Panc1 (cell line): ENCODE results near the gene MAML3. TPM values are rescaled to one million over a fixed set of nuclear protein-coding genes. Genes with fewer than 3 reads are reported as not detected.

ENCODE experiments used
- ATAC-seq: fragments of 200-7000 bp; cut with Tn5 transposase; 2 replicates; pipeline ENCODE4 v1.9.1; 2020; ENCODE audit warnings: mild to moderate bottlenecking, moderate library complexity
- BruUV-seq: library from RNA; stranded (reverse); fragments of 400-500 nt; replicated peaks from 2 replicates; lab custom pipeline; 2021; lab: Mats Ljungman, UMichigan
- CTCF ChIA-PET: fragments of 300-600 bp; sonication (Branson Sonifier 250); formaldehyde crosslinking; loops from one replicate; lab custom pipeline; 2022; ENCODE audit warnings: antibody characterized with exemption; lab: Charles Lee
- POLR2A ChIA-PET: fragments of 300-600 bp; sonication (Branson Sonifier 250); formaldehyde crosslinking; loops from one replicate; lab custom pipeline; 2022; ENCODE audit warnings: antibody characterized with exemption; lab: Charles Lee
- DNase-seq: peaks from one replicate; pipeline ENCODE4 v3.0.0-alpha.2; 2010; ENCODE audit warnings: low read depth, low spot score
- H3K27ac ChIP-seq: 2 replicates; pipeline ENCODE4 v1.5.1; 2011; ENCODE audit warnings: mild to moderate bottlenecking, low read length, inconsistent platforms
- H3K27me3 ChIP-seq: fragments of 200-500 bp; sonication (Bioruptor generic); 2 replicates; pipeline ENCODE4 v1.6.0; 2014; ENCODE audit warnings: low read length, inconsistent platforms; ENCODE audit not compliant: control insufficient read depth, insufficient read depth
- H3K36me3 ChIP-seq: fragments of 200-500 bp; sonication (Bioruptor generic); 2 replicates; pipeline ENCODE4 v1.5.1; 2014; ENCODE audit warnings: inconsistent platforms, mild to moderate bottlenecking, low read length, moderate library complexity; ENCODE audit not compliant: control insufficient read depth, insufficient read depth
- H3K4me1 ChIP-seq: 2 replicates; pipeline ENCODE4 v1.5.1; 2011; ENCODE audit warnings: inconsistent platforms, mild to moderate bottlenecking, low read length, moderate library complexity; ENCODE audit not compliant: control insufficient read depth, insufficient read depth
- H3K4me3 ChIP-seq, 2 experiments: 2 replicates each; pipeline ENCODE4 v1.5.1; 2011 to 2012; ENCODE audit warnings: low read depth in 2 of 2, low read length in 2 of 2, mild to moderate bottlenecking in 2 of 2, inconsistent platforms in 1 of 2, moderate library complexity in 1 of 2
- H3K9me3 ChIP-seq: fragments of 200-500 bp; sonication (Bioruptor generic); 2 replicates; pipeline ENCODE4 v1.5.1; 2014; ENCODE audit warnings: low read depth, mild to moderate bottlenecking, inconsistent platforms, low read length, moderate library complexity; ENCODE audit not compliant: control insufficient read depth, insufficient read depth
- CTCF ChIP-seq: fragments of 450-650 bp; IDR thresholded peaks from 2 replicates; pipeline ENCODE4 v1.5.1; 2017; ENCODE audit warnings: mild to moderate bottlenecking
- POLR2AphosphoS5 ChIP-seq: IDR thresholded peaks from 2 replicates; pipeline ENCODE4 v1.6.1; 2012; ENCODE audit warnings: mild to moderate bottlenecking, low read depth, low read length, moderate library complexity
- REST ChIP-seq, 2 experiments: IDR thresholded peaks; 2 replicates each; pipeline ENCODE4 v1.6.1; 2011 to 2012; ENCODE audit warnings: low read depth in 2 of 2, control low read depth in 1 of 2, low read length in 1 of 2, mild to moderate bottlenecking in 1 of 2, moderate library complexity in 1 of 2; ENCODE audit not compliant: insufficient read depth in 1 of 2
- SIN3A ChIP-seq: IDR thresholded peaks from 2 replicates; pipeline ENCODE4 v1.6.1; 2012; ENCODE audit warnings: low read depth, mild to moderate bottlenecking, low read length, moderate library complexity, borderline replicate concordance; ENCODE audit not compliant: insufficient read depth
- TCF7L2 ChIP-seq: IDR thresholded peaks from 2 replicates; pipeline ENCODE4 v1.6.1; 2011; ENCODE audit warnings: mild to moderate bottlenecking, low read depth, low read length, inconsistent platforms
- in situ Hi-C: cut with HindIII; loops from 2 replicates; pipeline ENCODE4 v1.10.0; 2016; ENCODE audit warnings: low sequenced_read_pairs, low pct_unique_long_range_greater_than_20kb
- intact Hi-C: fragments of 100-400 bp; cut with micrococcal nuclease; formaldehyde crosslinking; loops from one replicate; pipeline ENCODE4 v1.10.0; 2022; ENCODE audit not compliant: unreplicated experiment
- total RNA-seq: library from RNA; stranded (reverse); gene quantifications from one replicate; pipeline ENCODE4 v1.2.1, GENCODE V29; 2021; ENCODE audit not compliant: unreplicated experiment

MAML3 gene
- total RNA-seq, 1 experiment from 2014 or later = 7.7 TPM

- Histone ChIP-seq H3K4me3 (peak overlapping the region; percentile 9 to 47; a peak in 3 of 4 replicates), H3K27me3 (no peaks in the 10 kb centered on the region), H3K4me1 (peaks cover 51% of the 10 kb centered on the region), H3K9me3 (no peaks in the 10 kb centered on the region), H3K36me3 (no peaks in the 10 kb centered on the region), H3K27ac (peak overlapping the region; percentile 96)
- intact Hi-C loops (loop anchor here (5.0 to 10.0 kb wide), 2 partner anchors 55 to 157 kb away; partner anchors contain the start of gene MAML3), in situ Hi-C loops (no loop called here)
- ChIA-PET CTCF (interaction anchor here (0.6 kb wide), 1 partner anchor 367 kb away, joined by 6 read pairs; no protein-coding TSS in a partner anchor), POLR2A (interaction anchor here (0.7 to 1.3 kb wide), 3 partner anchors 15 to 51 kb away, joined by 4 to 8 read pairs (median 4); no protein-coding TSS in a partner anchor)
- no peak for ATAC-seq
- no TSS peak for BruUV-seq
- DNase-seq = no peak
- no peak for TF ChIP-seq SIN3A
- no peak for TF ChIP-seq POLR2AphosphoS5
Observed at GRCh38 chr4:140097572-140097971, 56.4 kb downstream of the MAML3 start.

GRCh38 chr4:140096921-140097320 is 57.1 kb downstream of the MAML3 start:
- TF ChIP-seq CTCF (no peak), SIN3A (no peak), TCF7L2 (no peak), POLR2AphosphoS5 (no peak), REST (IDR thresholded peaks at IDR 0.05; ENCODE audit: insufficient read depth in 1 of 2, low read depth in 2 of 2, low read length in 1 of 2) (no peak)
- POLR2A ChIA-PET = interaction anchor here (0.6 to 0.7 kb wide), 2 partner anchors 50 to 54 kb away, joined by 4 to 8 read pairs; no protein-coding TSS in a partner anchor
- no peaks in the 10 kb centered on the region for H3K27me3 ChIP-seq
- CTCF ChIA-PET = no interaction called here
- H3K9me3 ChIP-seq = no peaks in the 10 kb centered on the region
- H3K27ac ChIP-seq = peak overlapping the region; percentile 96
- peak overlapping the region; percentile 9 to 47; a peak in 3 of 4 replicates for H3K4me3 ChIP-seq
- DNase-seq (no peak), ATAC-seq (no peak)
- in situ Hi-C loops (no loop called here), intact Hi-C loops (loop anchor here (5.0 to 10.0 kb wide), 2 partner anchors 55 to 158 kb away; partner anchors contain the start of gene MAML3)
- peaks cover 51% of the 10 kb centered on the region for H3K4me1 ChIP-seq
- H3K36me3 ChIP-seq = no peaks in the 10 kb centered on the region
- BruUV-seq = no TSS peak

- ATAC-seq (no peak), DNase-seq (no peak)
- TF ChIP-seq REST (IDR thresholded peaks at IDR 0.05; ENCODE audit: insufficient read depth in 1 of 2, low read depth in 2 of 2, low read length in 1 of 2) = no peak
- TF ChIP-seq POLR2AphosphoS5 = no peak
- TF ChIP-seq SIN3A = no peak
- TF ChIP-seq CTCF = no peak
- no peak for TF ChIP-seq TCF7L2
- Histone ChIP-seq H3K4me1 (peaks cover 55% of the 10 kb centered on the region), H3K27ac (peak overlapping the region; percentile 96), H3K36me3 (no peaks in the 10 kb centered on the region), H3K4me3 (peak overlapping the region in 1 of 2 experiments; percentile 51; a peak in 2 of 4 replicates), H3K9me3 (no peaks in the 10 kb centered on the region), H3K27me3 (no peaks in the 10 kb centered on the region)
- in situ Hi-C loops (no loop called here), intact Hi-C loops (loop anchor here (5.0 to 10.0 kb wide), 2 partner anchors 56 to 158 kb away; partner anchors contain the start of gene MAML3)
- CTCF ChIA-PET = no interaction called here
- BruUV-seq = no TSS peak
- POLR2A ChIA-PET = interaction anchor here (0.6 to 1.1 kb wide), 2 partner anchors 11 to 55 kb away, joined by 4 to 6 read pairs; no protein-coding TSS in a partner anchor
Observed at GRCh38 chr4:140096483-140096861, 57.5 kb downstream of the MAML3 start.
